Chondrocyte (in vitro differentiated cells): ENCODE measurements around the gene TRIM62. TPM values are rescaled to one million over a fixed set of nuclear protein-coding genes. Genes with fewer than 3 reads are reported as not detected.

ENCODE experiments used
- DNase-seq: peaks from one replicate; pipeline ENCODE4 v3.0.0; 2021; ENCODE audit warnings: mixed read lengths, low spot score
- H3K27ac Mint-ChIP-seq: one replicate; pipeline ENCODE4 v1.8.0; 2021; ENCODE audit warnings: mild to moderate bottlenecking, moderate library complexity, mixed read lengths; ENCODE audit not compliant: unreplicated experiment
- H3K27me3 Mint-ChIP-seq: 2 replicates; pipeline ENCODE4 v1.8.0; 2021; ENCODE audit warnings: low read depth, mixed read lengths
- H3K36me3 Mint-ChIP-seq: 2 replicates; pipeline ENCODE4 v1.8.0; 2021; ENCODE audit warnings: low read depth, mixed read lengths
- H3K4me1 Mint-ChIP-seq: 2 replicates; pipeline ENCODE4 v1.8.0; 2021; ENCODE audit warnings: low read depth, mild to moderate bottlenecking, mixed read lengths
- H3K4me3 Mint-ChIP-seq: one replicate; pipeline ENCODE4 v1.8.0; 2021; ENCODE audit warnings: mild to moderate bottlenecking, moderate library complexity, mixed read lengths; ENCODE audit not compliant: unreplicated experiment
- H3K9me3 Mint-ChIP-seq: 2 replicates; pipeline ENCODE4 v1.8.0; 2021; ENCODE audit warnings: low read depth, mixed read lengths
- CTCF ChIP-seq: fragments of 200-600 bp; sonication (generic); IDR thresholded peaks from 2 replicates; pipeline ENCODE4 v1.5.0; 2021; ENCODE audit warnings: antibody characterized with exemption, mild to moderate bottlenecking, moderate library complexity
- total RNA-seq: library from RNA; stranded (reverse); gene quantifications from 3 replicates; pipeline ENCODE4 v1.2.1, GENCODE V29; 2021

The TRIM62 gene
- total RNA-seq, 1 donor from 2014 or later: 17.3 TPM

- DNase-seq: peak; percentile 11
- Mint-ChIP-seq H3K27me3 (no peaks in the 10 kb centered on the region), H3K27ac (no peak overlapping the region), H3K4me3 (no peak overlapping the region), H3K36me3 (peaks cover 18% of the 10 kb centered on the region), H3K4me1 (peaks cover 36% of the 10 kb centered on the region), H3K9me3 (no peaks in the 10 kb centered on the region)
- no peak for TF ChIP-seq CTCF
These were observed 35.8 kb downstream of the TRIM62 start for GRCh38 chr1:33146003-33146402.

GRCh38 chr1:33143698-33144097, 38.1 kb downstream of the TRIM62 start:
- no peak for DNase-seq
- peaks cover 27% of the 10 kb centered on the region for H3K4me1 Mint-ChIP-seq
- TF ChIP-seq CTCF: no peak

GRCh38 chr1:33143176-33143575, 38.7 kb downstream of the TRIM62 start:
- H3K4me3 Mint-ChIP-seq: no peak overlapping the region
- DNase-seq: no peak
- peak overlapping the region; percentile 57 for H3K27ac Mint-ChIP-seq
- peaks cover 27% of the 10 kb centered on the region for H3K4me1 Mint-ChIP-seq
- no peaks in the 10 kb centered on the region for H3K9me3 Mint-ChIP-seq
- H3K27me3 Mint-ChIP-seq: no peaks in the 10 kb centered on the region
- H3K36me3 Mint-ChIP-seq: peaks cover 11% of the 10 kb centered on the region
- TF ChIP-seq CTCF: no peak

More at GRCh38 chr1:33143698-33144097, 38.1 kb downstream of the TRIM62 start:
- Mint-ChIP-seq H3K4me3 (no peak overlapping the region), H3K9me3 (no peaks in the 10 kb centered on the region), H3K27ac (peak overlapping the region; percentile 47), H3K36me3 (peaks cover 11% of the 10 kb centered on the region), H3K27me3 (no peaks in the 10 kb centered on the region)

- no peak for TF ChIP-seq CTCF
- Mint-ChIP-seq H3K9me3 (no peaks in the 10 kb centered on the region), H3K4me1 (peaks cover 27% of the 10 kb centered on the region), H3K4me3 (no peak overlapping the region), H3K36me3 (peaks cover 7% of the 10 kb centered on the region), H3K27me3 (no peaks in the 10 kb centered on the region), H3K27ac (no peak overlapping the region)
- no peak for DNase-seq
These were observed 39.3 kb downstream of the TRIM62 start for GRCh38 chr1:33142483-33143064.

- Mint-ChIP-seq H3K27me3 (no peaks in the 10 kb centered on the region), H3K9me3 (no peaks in the 10 kb centered on the region), H3K27ac (no peak overlapping the region), H3K4me3 (no peak overlapping the region), H3K36me3 (peaks cover 4% of the 10 kb centered on the region), H3K4me1 (peaks cover 27% of the 10 kb centered on the region)
- DNase-seq: no peak
- TF ChIP-seq CTCF: no peak
These were observed 40.1 kb downstream of the TRIM62 start for GRCh38 chr1:33141781-33142180.
